H1 (cell line): ENCODE results near the gene GLCE. TPM values are rescaled to one million over a fixed set of nuclear protein-coding genes. Genes with fewer than 3 reads are reported as not detected.
A peak's percentile ranks its signal among the peaks of the same experiment; 100 is the strongest.

ENCODE experiments used
- CTCF ChIA-PET: fragments of 300-600 bp; sonication (Branson Sonifier 250); formaldehyde crosslinking; loops from one replicate; lab custom pipeline; 2021; ENCODE audit not compliant: partially characterized antibody; lab: Charles Lee
- POLR2A ChIA-PET: fragments of 300-600 bp; sonication (Branson Sonifier 250); formaldehyde crosslinking; loops from one replicate; lab custom pipeline; 2021; ENCODE audit warnings: inconsistent platforms; ENCODE audit not compliant: partially characterized antibody; lab: Charles Lee
- DNase-seq, 2 experiments: peaks; one replicate each; pipeline versions ENCODE4 v3.0.0 to v3.0.0-alpha.2; 2010 to 2022; ENCODE audit warnings: low spot score in 2 of 2, low read depth in 1 of 2, mixed read lengths in 1 of 2
- FAIRE-seq: peaks from 2 replicates; lab custom pipeline; 2011; peaks lifted over from hg19 to GRCh38; lab: Jason Lieb, UNC
- H2AFZ ChIP-seq: 2 replicates; pipeline ENCODE4 v1.8.1; 2012; ENCODE audit warnings: low read length, inconsistent platforms
- H2AK5ac ChIP-seq: 2 replicates; pipeline ENCODE4 v1.6.1; 2013; ENCODE audit warnings: low read depth, low read length
- H2BK120ac ChIP-seq: replicated peaks from 2 replicates; pipeline ENCODE3; 2013; ENCODE audit warnings: low read depth, low read length, inconsistent platforms
- H2BK12ac ChIP-seq: 2 replicates; pipeline ENCODE4 v1.6.1; 2013; ENCODE audit warnings: low read depth, low read length
- H2BK15ac ChIP-seq: 2 replicates; pipeline ENCODE4 v1.6.1; 2013; ENCODE audit warnings: low read length
- H2BK20ac ChIP-seq: 2 replicates; pipeline ENCODE4 v1.6.1; 2013; ENCODE audit warnings: low read length
- H2BK5ac ChIP-seq: 2 replicates; pipeline ENCODE4 v1.6.1; 2013; ENCODE audit warnings: low read depth, low read length
- H3K14ac ChIP-seq: 2 replicates; pipeline ENCODE4 v1.6.1; 2013; ENCODE audit warnings: inconsistent platforms; ENCODE audit not compliant: insufficient read length
- H3K18ac ChIP-seq: 2 replicates; pipeline ENCODE4 v1.6.1; 2013; ENCODE audit warnings: low read length; ENCODE audit errors: extremely low read depth
- H3K23ac ChIP-seq: 2 replicates; pipeline ENCODE4 v1.6.1; 2013; ENCODE audit warnings: inconsistent platforms; ENCODE audit not compliant: insufficient read length
- H3K23me2 ChIP-seq: 2 replicates; pipeline ENCODE4 v1.6.1; 2013; ENCODE audit warnings: low read depth, low read length
- H3K27ac ChIP-seq: 2 replicates; pipeline ENCODE4 v1.6.1; 2011; ENCODE audit warnings: low read depth, low read length, inconsistent platforms
- H3K27me3 ChIP-seq, 4 experiments: replicated peaks in 1 of 4; 1 replicate in 1 of 4; 2 replicates in 3 of 4; pipeline versions ENCODE4 v1.6.1 to v1.8.1; 2011 to 2013; ENCODE audit warnings: low read length in 3 of 4, mild to moderate bottlenecking in 3 of 4, inconsistent platforms in 2 of 4, mixed read lengths in 2 of 4, moderate library complexity in 1 of 4; ENCODE audit not compliant: control insufficient read depth in 3 of 4, insufficient read depth in 3 of 4; ENCODE audit errors: extremely low read depth in 1 of 4
- H3K36me3 ChIP-seq, 4 experiments: 2 replicates each; pipeline versions ENCODE4 v1.6.1 to v1.8.1; 2011 to 2013; ENCODE audit warnings: mild to moderate bottlenecking in 4 of 4, low read length in 3 of 4, moderate library complexity in 2 of 4, control low read depth in 1 of 4, inconsistent platforms in 1 of 4; ENCODE audit not compliant: insufficient read depth in 4 of 4, control insufficient read depth in 2 of 4
- H3K4ac ChIP-seq: replicated peaks from 2 replicates; pipeline ENCODE3; 2013; ENCODE audit warnings: low read length, low read depth, mixed read lengths, inconsistent platforms; ENCODE audit not compliant: insufficient read length
- H3K4me1 ChIP-seq, 4 experiments: replicated peaks in 1 of 4; 1 replicate in 1 of 4; 2 replicates in 3 of 4; pipeline versions ENCODE4 v1.6.1 to v1.8.1; 2011 to 2013; ENCODE audit warnings: low read length in 3 of 4, inconsistent platforms in 2 of 4, mixed read lengths in 1 of 4; ENCODE audit not compliant: insufficient read depth in 4 of 4, control insufficient read depth in 3 of 4
- H3K4me2 ChIP-seq, 2 experiments: 2 replicates each; pipeline versions ENCODE4 v1.6.1 to v1.8.1; 2011 to 2013; ENCODE audit warnings: low read depth in 2 of 2, low read length in 2 of 2, control low read depth in 1 of 2, inconsistent platforms in 1 of 2, mild to moderate bottlenecking in 1 of 2; ENCODE audit not compliant: insufficient read depth in 1 of 2
- H3K4me3 ChIP-seq, 4 experiments: fragments of 200-600, 300-600 bp in 1 of 4; sonication (generic), shearing (Covaris generic), sonication (Bioruptor Twin) in 1 of 4; 2 replicates each; pipeline versions ENCODE4 v1.5.1 to v1.8.1; 2011 to 2016; ENCODE audit warnings: low read length in 4 of 4, low read depth in 3 of 4, control low read depth in 2 of 4, inconsistent platforms in 2 of 4, mild to moderate bottlenecking in 2 of 4, mixed read lengths in 1 of 4, moderate library complexity in 1 of 4; ENCODE audit not compliant: insufficient read depth in 2 of 4; ENCODE audit errors: extremely low read depth in 1 of 4
- H3K56ac ChIP-seq: replicated peaks from 2 replicates; pipeline ENCODE3; 2013; ENCODE audit warnings: low read depth, mild to moderate bottlenecking, mixed read lengths, low read length, inconsistent platforms; ENCODE audit not compliant: insufficient read length
- H3K79me1 ChIP-seq: 2 replicates; pipeline ENCODE4 v1.6.1; 2013; ENCODE audit warnings: low read depth, low read length, control low read depth
- H3K79me2 ChIP-seq, 2 experiments: 2 replicates each; pipeline versions ENCODE4 v1.6.1 to v1.8.1; 2012 to 2013; ENCODE audit warnings: low read length in 2 of 2, mild to moderate bottlenecking in 2 of 2, inconsistent platforms in 1 of 2; ENCODE audit not compliant: insufficient read depth in 2 of 2, control insufficient read depth in 1 of 2
- H3K9ac ChIP-seq, 4 experiments: replicated peaks in 1 of 4; 1 replicate in 1 of 4; 2 replicates in 3 of 4; pipeline versions ENCODE4 v1.6.1 to v1.8.1; 2011 to 2013; ENCODE audit warnings: low read depth in 3 of 4, low read length in 3 of 4, control low read depth in 2 of 4, mild to moderate bottlenecking in 2 of 4, moderate library complexity in 2 of 4, inconsistent platforms in 1 of 4; ENCODE audit errors: extremely low read depth in 1 of 4
- H3K9me3 ChIP-seq, 2 experiments: 2 replicates each; pipeline versions ENCODE4 v1.6.1 to v1.8.1; 2012 to 2013; ENCODE audit warnings: mild to moderate bottlenecking in 2 of 2, moderate library complexity in 2 of 2, control low read depth in 1 of 2, inconsistent platforms in 1 of 2, low read depth in 1 of 2, low read length in 1 of 2, mixed read lengths in 1 of 2; ENCODE audit not compliant: insufficient read depth in 2 of 2
- H4K20me1 ChIP-seq, 2 experiments: replicated peaks in 1 of 2; 2 replicates each; pipeline versions ENCODE3 to v1.8.1; 2011 to 2013; ENCODE audit warnings: inconsistent platforms in 2 of 2, low read length in 2 of 2, mild to moderate bottlenecking in 1 of 2; ENCODE audit not compliant: insufficient read depth in 2 of 2, control insufficient read depth in 1 of 2
- H4K5ac ChIP-seq: 2 replicates; pipeline ENCODE4 v1.6.1; 2013; ENCODE audit warnings: low read length, low read depth, mixed read lengths, inconsistent platforms; ENCODE audit not compliant: insufficient read length
- H4K8ac ChIP-seq: 2 replicates; pipeline ENCODE4 v1.8.0; 2013; ENCODE audit warnings: mild to moderate bottlenecking, moderate library complexity, low read length, inconsistent platforms; ENCODE audit not compliant: insufficient read depth; ENCODE audit errors: extremely low read depth
- H4K91ac ChIP-seq: replicated peaks from 2 replicates; pipeline ENCODE3; 2013; ENCODE audit warnings: low read length, mixed read lengths, inconsistent platforms; ENCODE audit not compliant: insufficient read length
- CBX8 ChIP-seq: fragments of 300-800, 300-1000 bp; sonication (generic); IDR thresholded peaks from 2 replicates; pipeline ENCODE4 v1.7.1; 2016; ENCODE audit warnings: low read depth, low read length, borderline replicate concordance
- GTF2F1 ChIP-seq: IDR thresholded peaks from 2 replicates; pipeline ENCODE4 v1.6.1; 2012; ENCODE audit warnings: low read depth, low read length, improper control_type of control experiment, borderline replicate concordance
- SIX5 ChIP-seq: IDR thresholded peaks from 2 replicates; pipeline ENCODE4 v1.6.1; 2011; ENCODE audit warnings: mild to moderate bottlenecking, low read depth, low read length
- whole genome bisulfite sequencing, 2 experiments: shearing (Covaris generic) in 1 of 2; methylation state at CpG; one replicate each; pipeline versions ENCODE4 v1.1.6 to v1.1.7; 2013 to 2015; ENCODE audit warnings: low lambda C conversion rate in 2 of 2, mixed read lengths in 2 of 2, inconsistent platforms in 1 of 2, low coverage in 1 of 2, missing lambda C conversion rate in 1 of 2; ENCODE audit not compliant: insufficient replicate concordance in 2 of 2, insufficient coverage in 1 of 2, insufficient read length in 1 of 2; ENCODE audit errors: extremely low coverage in 1 of 2, missing lambda C conversion rate in 1 of 2; 5-methylcytosine and 5-hydroxymethylcytosine counted together
- polyA plus RNA-seq, 7 experiments: library from polyadenylated mRNA; depleted of rRNA in 3 of 7; stranded (reverse) in 5 of 7; unstranded in 2 of 7; fragments of >200 nt in 5 of 7; fragments of 200-250 nt in 2 of 7; gene quantifications; 1 replicate in 5 of 7; 2 replicates in 1 of 7; 4 replicates in 1 of 7; pipeline versions ENCODE4 v1.2.1 to v1.2.3, GENCODE V29; 2011 to 2013; ENCODE audit warnings: missing spikeins in 2 of 7, mixed read lengths in 2 of 7
- total RNA-seq: library from RNA; stranded (reverse); fragmentation: NEBNext Ultra II Directional; extraction: Animal tissue kit (Norgen Biotek cat#: 25700); gene quantifications from 2 replicates; pipeline ENCODE4 v1.2.1, GENCODE V29; 2021

GLCE gene
- total and polyA plus RNA-seq, 2 of the 8 experiments (the other 6 are each of a cell fraction or from before 2014, with no cell fraction given): 17.1 to 22.7 TPM

DNA sequence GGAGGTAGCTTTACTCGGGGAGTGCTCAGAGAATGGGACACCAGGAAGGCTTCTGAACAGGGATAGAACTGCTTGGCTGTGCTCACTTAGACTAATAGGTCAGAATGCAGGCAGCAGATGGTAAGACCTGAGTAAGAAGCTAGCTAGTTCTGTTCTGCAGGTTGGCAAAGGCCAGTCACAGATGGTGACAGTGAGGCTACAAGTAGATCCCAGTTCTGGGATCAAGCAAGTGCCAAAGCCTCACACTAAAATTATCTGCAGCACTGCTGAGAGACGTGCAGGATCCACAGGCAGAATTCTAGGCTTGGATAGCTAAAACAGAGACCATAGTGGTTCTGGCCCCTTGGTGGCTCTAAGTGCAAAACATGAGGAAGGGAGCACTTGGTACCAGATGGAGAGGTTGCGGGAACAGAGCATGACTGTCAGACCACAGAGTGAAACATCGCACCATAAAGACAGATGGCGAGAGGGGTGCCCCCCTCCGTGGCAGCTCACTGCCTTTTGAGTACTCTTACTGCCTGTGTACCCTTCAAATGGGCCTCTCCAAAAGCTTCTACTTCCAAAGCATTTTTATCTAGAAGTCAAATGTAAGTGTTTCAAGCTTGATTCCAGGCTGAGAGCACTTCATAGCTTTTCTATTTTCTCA is 3.6 kb upstream of the GLCE start:
- H3K14ac ChIP-seq: no peak overlapping the region
- no peak for DNase-seq
- H3K9ac ChIP-seq: no peak overlapping the region
- no peak overlapping the region for H4K91ac ChIP-seq
- H4K5ac ChIP-seq: no peak overlapping the region
- no peak for FAIRE-seq
- peaks cover 0 to 8% of the 10 kb centered on the region in 2 experiments; a peak in 2 of 4 replicates for H3K79me2 ChIP-seq
- H4K8ac ChIP-seq: no peak overlapping the region
- no peaks in the 10 kb centered on the region for H3K9me3 ChIP-seq
- peaks cover 2% of the 10 kb centered on the region; the same call in 1 of the 2 replicates for H3K79me1 ChIP-seq
- H2AK5ac ChIP-seq: no peak overlapping the region
- WGBS, 2 experiments: 95% methylated on average over 6 of the region's 6 CpGs; no CpG with 5 or more reads in 1 of the 2 experiments
- H3K36me3 ChIP-seq: no peaks in the 10 kb centered on the region; a peak in 1 of 8 replicates
- H3K4me1 ChIP-seq: peaks cover 0 to 9% (median 2%) of the 10 kb centered on the region in 4 experiments; a peak in 4 of 7 replicates
- H3K23ac ChIP-seq: no peak overlapping the region
- no peak overlapping the region for H3K4me3 ChIP-seq
- no peak overlapping the region for H3K27ac ChIP-seq
- POLR2A ChIA-PET: interaction anchor here (0.7 to 1.5 kb wide), 6 partner anchors 14 to 298 kb away, joined by 3 to 4 read pairs (median 3); partner anchors contain the start of gene RPLP1
- H3K27me3 ChIP-seq: no peaks in the 10 kb centered on the region; a peak in 1 of 7 replicates
- no peak overlapping the region for H2BK12ac ChIP-seq
- no peak overlapping the region for H2BK20ac ChIP-seq
- H2AFZ ChIP-seq: peak overlapping the region; percentile 79; the same call in 1 of the 2 replicates
- no peak overlapping the region for H3K4ac ChIP-seq
- CTCF ChIA-PET: interaction anchor here (1.0 to 3.1 kb wide), 6 partner anchors 11 to 98 kb away, joined by 3 to 10 read pairs (median 3); no protein-coding TSS in a partner anchor
- H3K56ac ChIP-seq: no peak overlapping the region
- peaks cover 8% of the 10 kb centered on the region for H3K23me2 ChIP-seq
- no peak overlapping the region for H2BK5ac ChIP-seq
- H4K20me1 ChIP-seq: peaks cover 2 to 3% of the 10 kb centered on the region in 2 experiments
- H3K18ac ChIP-seq: no peak overlapping the region
- H2BK120ac ChIP-seq: no peak overlapping the region
- H2BK15ac ChIP-seq: no peak overlapping the region
- H3K4me2 ChIP-seq: no peak overlapping the region
- no peak for TF ChIP-seq CBX8
- TF ChIP-seq GTF2F1: no peak
- TF ChIP-seq SIX5: no peak
